Liver (tissue), 9 donors: ENCODE measurements around the gene FAT1. TPM values are rescaled to one million over a fixed set of nuclear protein-coding genes. Genes with fewer than 3 reads are reported as not detected.
"Not testable (repeated sequence)": the region's sequence is repeated elsewhere in the genome, so short reads cannot be mapped to it uniquely, and the experiment has no call there.

Source experiments
- DNase-seq: peaks from one replicate; pipeline ENCODE4 v3.0.0-alpha.2; 2017; ENCODE audit warnings: low spot score
- H3K27ac ChIP-seq, 2 donors: one replicate each; pipeline ENCODE4 v1.7.0; 2013; ENCODE audit warnings: inconsistent platforms in 2 of 2, low read length in 2 of 2, control low read depth in 1 of 2, low read depth in 1 of 2, mild to moderate bottlenecking in 1 of 2
- H3K27me3 ChIP-seq, 4 donors: one replicate each; pipeline versions ENCODE4 v1.6.1 to v1.7.0; 2013; ENCODE audit warnings: low read length in 3 of 4, inconsistent platforms in 1 of 4, mild to moderate bottlenecking in 1 of 4, moderate library complexity in 1 of 4; ENCODE audit not compliant: control insufficient read depth in 4 of 4, insufficient read depth in 4 of 4
- H3K36me3 ChIP-seq, 4 donors: one replicate each; pipeline versions ENCODE4 v1.6.1 to v1.7.0; 2013; ENCODE audit warnings: low read length in 3 of 4, mild to moderate bottlenecking in 3 of 4, low read depth in 1 of 4, moderate library complexity in 1 of 4; ENCODE audit not compliant: control insufficient read depth in 4 of 4, insufficient read depth in 3 of 4
- H3K4me1 ChIP-seq, 4 donors: one replicate each; pipeline versions ENCODE4 v1.6.1 to v1.7.0; 2013; ENCODE audit warnings: low read length in 3 of 4, mild to moderate bottlenecking in 3 of 4, moderate library complexity in 1 of 4; ENCODE audit not compliant: control insufficient read depth in 4 of 4, insufficient read depth in 4 of 4
- H3K4me3 ChIP-seq, 3 donors: one replicate each; pipeline versions ENCODE4 v1.6.1 to v1.7.0; 2013; ENCODE audit warnings: low read length in 3 of 3, control low read depth in 1 of 3, low read depth in 1 of 3, mild to moderate bottlenecking in 1 of 3
- H3K9ac ChIP-seq, 2 donors: one replicate each; pipeline ENCODE4 v1.7.0; 2013; ENCODE audit warnings: low read length in 2 of 2, mild to moderate bottlenecking in 2 of 2, moderate library complexity in 2 of 2, control low read depth in 1 of 2, low read depth in 1 of 2
- H3K9me3 ChIP-seq, 4 donors: one replicate each; pipeline versions ENCODE4 v1.6.1 to v1.7.0; 2013; ENCODE audit warnings: low read length in 3 of 4; ENCODE audit not compliant: control insufficient read depth in 4 of 4
- EGR1 ChIP-seq, 2 donors: IDR thresholded peaks; 2 replicates each; pipeline ENCODE4 v1.6.1; 2016 to 2018; ENCODE audit warnings: antibody characterized with exemption in 2 of 2, low read depth in 2 of 2
- FOXA1 ChIP-seq: IDR thresholded peaks from 2 replicates; pipeline ENCODE4 v1.6.1; 2016; ENCODE audit warnings: antibody characterized with exemption
- FOXA2 ChIP-seq: IDR thresholded peaks from 2 replicates; pipeline ENCODE4 v1.6.1; 2016; ENCODE audit warnings: antibody characterized with exemption
- HNF4A ChIP-seq, 2 donors: conservative IDR thresholded peaks; 2 replicates each; pipeline ENCODE4 v1.6.1; 2016; ENCODE audit warnings: antibody characterized with exemption in 2 of 2, mild to moderate bottlenecking in 2 of 2
- HNF4G ChIP-seq: IDR thresholded peaks from 2 replicates; pipeline ENCODE4 v1.6.1; 2016; ENCODE audit warnings: antibody characterized with exemption
- NR2F2 ChIP-seq: IDR thresholded peaks from 2 replicates; pipeline ENCODE4 v1.6.1; 2016; ENCODE audit warnings: antibody characterized with exemption
- RAD21 ChIP-seq, 2 donors: IDR thresholded peaks; 2 replicates each; pipeline ENCODE4 v1.6.1; 2016; ENCODE audit warnings: antibody characterized with exemption in 2 of 2, mild to moderate bottlenecking in 2 of 2
- RXRA ChIP-seq, 2 donors: IDR thresholded peaks; 2 replicates each; pipeline ENCODE4 v1.6.1; 2017 to 2018; ENCODE audit warnings: antibody characterized with exemption in 2 of 2, mild to moderate bottlenecking in 1 of 2
- TAF1 ChIP-seq: conservative IDR thresholded peaks from 2 replicates; pipeline ENCODE4 v1.6.1; 2016; ENCODE audit warnings: antibody characterized with exemption, mild to moderate bottlenecking
- YY1 ChIP-seq: IDR thresholded peaks from 2 replicates; pipeline ENCODE4 v1.6.1; 2016; ENCODE audit warnings: antibody characterized with exemption, mild to moderate bottlenecking
- WGBS: extraction: QIAGEN DNeasy Blood & Tissue Kit; methylation state at CpG from one replicate; pipeline ENCODE4 v1.1.7; 2013; 5-methylcytosine and 5-hydroxymethylcytosine counted together
- polyA plus RNA-seq, 2 donors: library from polyadenylated mRNA; stranded (reverse) in 1 of 2; unstranded in 1 of 2; fragments of 200-250 nt in 1 of 2; fragments of >200 nt in 1 of 2; fragmentation: Nextera tagmentation in 1 of 2; extraction: Ambion mirVana in 1 of 2; gene quantifications; one replicate each; pipeline versions ENCODE4 v1.2.1 to v1.2.3, GENCODE V29; 2013 to 2015
- total RNA-seq, 2 donors: library from RNA; depleted of rRNA; stranded (reverse); fragments of >200 nt; gene quantifications; one replicate each; pipeline ENCODE4 v1.2.3, GENCODE V29; 2014
- TF ChIP-seq, protein P1 (sequence below): IDR thresholded peaks from 2 replicates; pipeline ENCODE4 v1.6.1; 2016; ENCODE audit warnings: antibody characterized with exemption
- TF ChIP-seq, protein P2 (sequence below): IDR thresholded peaks from 2 replicates; pipeline ENCODE4 v1.6.1; 2016; ENCODE audit warnings: antibody characterized with exemption
- TF ChIP-seq, protein P3 (sequence below): fragments of 150-350 bp; IDR thresholded peaks from 2 replicates; pipeline ENCODE4 v1.5.1; 2017; ENCODE audit warnings: improper control_type of control experiment, low read depth, low read length; ENCODE audit not compliant: missing input control
- TF ChIP-seq, protein P4 (sequence below): IDR thresholded peaks from 2 replicates; pipeline ENCODE4 v1.6.1; 2016; ENCODE audit warnings: antibody characterized with exemption
- donor health status: healthy.
- donor health status: healthy.
- donor health status: healthy.
- donor health status: healthy.
- donor health status: healthy.

FAT1 gene
- total and polyA plus RNA-seq, 4 donors = 10.0 to 48.0 (median 30.0) TPM

DNA sequence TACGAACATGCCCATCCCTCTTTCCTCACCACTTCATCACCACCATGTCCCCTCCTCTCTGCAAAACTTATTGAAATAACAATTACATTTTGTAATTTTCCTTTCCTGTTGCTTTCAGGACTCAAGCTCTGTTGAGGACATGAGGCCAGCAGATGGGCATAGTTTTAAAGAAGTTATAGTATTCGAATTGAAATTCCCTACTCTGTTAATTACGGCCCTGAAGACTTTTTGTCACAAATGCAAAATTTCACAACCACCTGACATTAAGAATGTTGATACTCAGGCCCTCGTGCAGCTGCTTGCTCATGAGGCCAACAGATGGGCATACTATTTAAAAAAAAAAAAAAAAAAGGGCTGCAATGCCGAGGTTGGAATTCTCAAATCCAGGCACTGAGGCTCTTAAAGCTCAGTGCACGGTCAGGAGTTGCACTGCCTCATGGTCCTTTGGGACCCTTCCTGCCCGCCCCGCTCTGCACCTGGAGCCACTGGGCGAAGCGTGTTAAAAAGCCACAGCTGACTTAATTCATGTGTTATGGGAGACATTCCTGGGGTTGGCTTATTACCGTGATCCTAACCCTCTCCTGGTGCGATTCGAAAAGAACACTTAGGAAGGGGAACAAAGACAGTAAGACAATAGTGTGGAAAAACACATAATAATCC, 34.2 kb upstream of the FAT1 start:
- Histone ChIP-seq H3K36me3 (no peaks in the 10 kb centered on the region), H3K9me3 (no peaks in the 10 kb centered on the region), H3K9ac (no peak overlapping the region), H3K4me1 (peaks cover 0 to 4% (median 0%) of the 10 kb centered on the region in 4 donors), H3K27ac (no peak overlapping the region), H3K27me3 (no peaks in the 10 kb centered on the region), H3K4me3 (no peak overlapping the region)
- WGBS = 87% methylated on average over 13 of the region's 13 CpGs
- DNase-seq = no peak
- TF ChIP-seq, protein P1, sequence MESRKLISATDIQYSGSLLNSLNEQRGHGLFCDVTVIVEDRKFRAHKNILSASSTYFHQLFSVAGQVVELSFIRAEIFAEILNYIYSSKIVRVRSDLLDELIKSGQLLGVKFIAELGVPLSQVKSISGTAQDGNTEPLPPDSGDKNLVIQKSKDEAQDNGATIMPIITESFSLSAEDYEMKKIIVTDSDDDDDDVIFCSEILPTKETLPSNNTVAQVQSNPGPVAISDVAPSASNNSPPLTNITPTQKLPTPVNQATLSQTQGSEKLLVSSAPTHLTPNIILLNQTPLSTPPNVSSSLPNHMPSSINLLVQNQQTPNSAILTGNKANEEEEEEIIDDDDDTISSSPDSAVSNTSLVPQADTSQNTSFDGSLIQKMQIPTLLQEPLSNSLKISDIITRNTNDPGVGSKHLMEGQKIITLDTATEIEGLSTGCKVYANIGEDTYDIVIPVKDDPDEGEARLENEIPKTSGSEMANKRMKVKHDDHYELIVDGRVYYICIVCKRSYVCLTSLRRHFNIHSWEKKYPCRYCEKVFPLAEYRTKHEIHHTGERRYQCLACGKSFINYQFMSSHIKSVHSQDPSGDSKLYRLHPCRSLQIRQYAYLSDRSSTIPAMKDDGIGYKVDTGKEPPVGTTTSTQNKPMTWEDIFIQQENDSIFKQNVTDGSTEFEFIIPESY = no peak
- TF ChIP-seq, protein P2, sequence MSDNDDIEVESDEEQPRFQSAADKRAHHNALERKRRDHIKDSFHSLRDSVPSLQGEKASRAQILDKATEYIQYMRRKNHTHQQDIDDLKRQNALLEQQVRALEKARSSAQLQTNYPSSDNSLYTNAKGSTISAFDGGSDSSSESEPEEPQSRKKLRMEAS = no peak
- TF ChIP-seq NR2F2 (no peak), TAF1 (no peak), YY1 (no peak), HNF4A (conservative IDR thresholded peaks at IDR 0.05) (no peak), EGR1 (IDR thresholded peaks at IDR 0.05; ENCODE audit: low read depth in 2 of 2) (no peak), HNF4G (no peak), RAD21 (IDR thresholded peaks at IDR 0.05) (no peak), RXRA (IDR thresholded peaks at IDR 0.05) (no peak), FOXA1 (no peak), FOXA2 (no peak)
- TF ChIP-seq, protein P3, sequence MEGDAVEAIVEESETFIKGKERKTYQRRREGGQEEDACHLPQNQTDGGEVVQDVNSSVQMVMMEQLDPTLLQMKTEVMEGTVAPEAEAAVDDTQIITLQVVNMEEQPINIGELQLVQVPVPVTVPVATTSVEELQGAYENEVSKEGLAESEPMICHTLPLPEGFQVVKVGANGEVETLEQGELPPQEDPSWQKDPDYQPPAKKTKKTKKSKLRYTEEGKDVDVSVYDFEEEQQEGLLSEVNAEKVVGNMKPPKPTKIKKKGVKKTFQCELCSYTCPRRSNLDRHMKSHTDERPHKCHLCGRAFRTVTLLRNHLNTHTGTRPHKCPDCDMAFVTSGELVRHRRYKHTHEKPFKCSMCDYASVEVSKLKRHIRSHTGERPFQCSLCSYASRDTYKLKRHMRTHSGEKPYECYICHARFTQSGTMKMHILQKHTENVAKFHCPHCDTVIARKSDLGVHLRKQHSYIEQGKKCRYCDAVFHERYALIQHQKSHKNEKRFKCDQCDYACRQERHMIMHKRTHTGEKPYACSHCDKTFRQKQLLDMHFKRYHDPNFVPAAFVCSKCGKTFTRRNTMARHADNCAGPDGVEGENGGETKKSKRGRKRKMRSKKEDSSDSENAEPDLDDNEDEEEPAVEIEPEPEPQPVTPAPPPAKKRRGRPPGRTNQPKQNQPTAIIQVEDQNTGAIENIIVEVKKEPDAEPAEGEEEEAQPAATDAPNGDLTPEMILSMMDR = no peak
- TF ChIP-seq, protein P4, sequence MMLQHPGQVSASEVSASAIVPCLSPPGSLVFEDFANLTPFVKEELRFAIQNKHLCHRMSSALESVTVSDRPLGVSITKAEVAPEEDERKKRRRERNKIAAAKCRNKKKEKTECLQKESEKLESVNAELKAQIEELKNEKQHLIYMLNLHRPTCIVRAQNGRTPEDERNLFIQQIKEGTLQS = no peak

DNA sequence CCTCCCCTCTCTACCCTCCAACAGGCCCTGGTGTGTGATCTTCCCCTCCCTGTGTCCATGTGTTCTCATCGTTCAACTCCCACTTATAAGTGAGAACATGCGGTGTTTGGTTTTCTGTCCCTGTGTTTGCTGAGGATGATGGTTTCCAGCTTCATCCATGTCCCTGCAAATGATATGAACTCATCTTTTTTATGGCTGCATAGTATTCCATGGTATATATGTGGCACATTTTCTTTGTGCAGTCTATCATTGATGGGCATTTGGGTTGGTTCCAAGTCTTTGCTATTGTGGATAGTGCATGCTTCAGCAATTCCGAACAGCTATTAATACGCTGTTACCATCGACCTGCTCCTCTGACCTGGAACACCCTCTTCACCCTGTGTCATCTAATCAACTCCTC, 32.9 kb upstream of the FAT1 start:
- WGBS = 96% methylated on average over 5 of the region's 5 CpGs
- not testable (repeated sequence) for H3K4me3 ChIP-seq

More for the DNA sequence above, 32.9 kb upstream of the FAT1 start:
- H3K4me1 ChIP-seq, H3K9me3 ChIP-seq, H3K27me3 ChIP-seq, DNase-seq, H3K9ac ChIP-seq, H3K36me3 ChIP-seq, H3K27ac ChIP-seq: not testable (repeated sequence)
